Osteocyte (in vitro differentiated cells): ENCODE results near the gene PRORP. TPM values are rescaled to one million over a fixed set of nuclear protein-coding genes. Genes with fewer than 3 reads are reported as not detected.

ENCODE experiments used
- DNase-seq: peaks from one replicate; pipeline ENCODE4 v3.0.0; 2021; ENCODE audit warnings: mixed read lengths; ENCODE audit not compliant: unreplicated experiment; ENCODE audit errors: extremely low spot score
- H3K27ac Mint-ChIP-seq: one replicate; pipeline ENCODE4 v1.8.0; 2021; ENCODE audit warnings: mild to moderate bottlenecking, mixed read lengths; ENCODE audit not compliant: unreplicated experiment
- H3K27me3 Mint-ChIP-seq: one replicate; pipeline ENCODE4 v1.8.0; 2021; ENCODE audit warnings: mixed read lengths; ENCODE audit not compliant: unreplicated experiment
- H3K36me3 Mint-ChIP-seq: one replicate; pipeline ENCODE4 v1.8.0; 2021; ENCODE audit warnings: mixed read lengths; ENCODE audit not compliant: unreplicated experiment
- H3K4me1 Mint-ChIP-seq: one replicate; pipeline ENCODE4 v1.8.0; 2021; ENCODE audit warnings: mixed read lengths; ENCODE audit not compliant: unreplicated experiment
- H3K4me3 Mint-ChIP-seq: one replicate; pipeline ENCODE4 v1.8.0; 2021; ENCODE audit warnings: mild to moderate bottlenecking, moderate library complexity, mixed read lengths; ENCODE audit not compliant: unreplicated experiment
- H3K9me3 Mint-ChIP-seq: one replicate; pipeline ENCODE4 v1.8.0; 2021; ENCODE audit warnings: mixed read lengths; ENCODE audit not compliant: unreplicated experiment
- total RNA-seq: library from RNA; stranded (reverse); gene quantifications from 2 replicates; pipeline ENCODE4 v1.2.1, GENCODE V29; 2021
- TF ChIP-seq, protein P1 (sequence below): fragments of 200-600 bp; sonication (generic); IDR thresholded peaks from 2 replicates; pipeline ENCODE4 v1.5.0; 2021; ENCODE audit warnings: antibody characterized with exemption, mild to moderate bottlenecking, moderate library complexity

PRORP gene
- total RNA-seq, 1 donor from 2014 or later: 31.1 TPM

DNA sequence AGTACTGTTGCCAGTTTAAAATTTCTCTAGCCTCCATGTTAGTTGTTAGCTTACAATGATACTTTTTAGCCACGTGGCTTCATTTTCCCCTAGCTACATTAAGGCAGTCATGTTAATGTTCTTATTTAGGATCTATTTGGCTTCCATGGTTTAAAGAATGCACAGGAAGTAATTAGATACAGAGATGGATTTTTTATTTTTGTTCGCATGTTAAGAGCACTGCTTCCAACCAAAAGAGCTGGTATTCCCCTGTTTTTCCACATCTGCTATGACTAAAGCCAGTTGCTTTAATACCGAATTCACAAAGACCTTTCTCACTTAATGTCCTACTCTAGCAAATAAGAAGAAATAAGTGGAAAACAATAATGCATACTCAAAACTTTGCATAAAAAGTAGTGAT is 45.1 kb downstream of the PRORP start:
- no peak for DNase-seq
- Mint-ChIP-seq H3K36me3 (peaks cover 31% of the 10 kb centered on the region), H3K27ac (no peak overlapping the region)

More for the DNA sequence above, 45.1 kb downstream of the PRORP start:
- no peaks in the 10 kb centered on the region for H3K4me1 Mint-ChIP-seq
- TF ChIP-seq, protein P1, sequence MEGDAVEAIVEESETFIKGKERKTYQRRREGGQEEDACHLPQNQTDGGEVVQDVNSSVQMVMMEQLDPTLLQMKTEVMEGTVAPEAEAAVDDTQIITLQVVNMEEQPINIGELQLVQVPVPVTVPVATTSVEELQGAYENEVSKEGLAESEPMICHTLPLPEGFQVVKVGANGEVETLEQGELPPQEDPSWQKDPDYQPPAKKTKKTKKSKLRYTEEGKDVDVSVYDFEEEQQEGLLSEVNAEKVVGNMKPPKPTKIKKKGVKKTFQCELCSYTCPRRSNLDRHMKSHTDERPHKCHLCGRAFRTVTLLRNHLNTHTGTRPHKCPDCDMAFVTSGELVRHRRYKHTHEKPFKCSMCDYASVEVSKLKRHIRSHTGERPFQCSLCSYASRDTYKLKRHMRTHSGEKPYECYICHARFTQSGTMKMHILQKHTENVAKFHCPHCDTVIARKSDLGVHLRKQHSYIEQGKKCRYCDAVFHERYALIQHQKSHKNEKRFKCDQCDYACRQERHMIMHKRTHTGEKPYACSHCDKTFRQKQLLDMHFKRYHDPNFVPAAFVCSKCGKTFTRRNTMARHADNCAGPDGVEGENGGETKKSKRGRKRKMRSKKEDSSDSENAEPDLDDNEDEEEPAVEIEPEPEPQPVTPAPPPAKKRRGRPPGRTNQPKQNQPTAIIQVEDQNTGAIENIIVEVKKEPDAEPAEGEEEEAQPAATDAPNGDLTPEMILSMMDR: no peak
- H3K27me3 Mint-ChIP-seq: no peaks in the 10 kb centered on the region
- no peak overlapping the region for H3K4me3 Mint-ChIP-seq
- peaks cover 4% of the 10 kb centered on the region for H3K9me3 Mint-ChIP-seq

Other genes with a start within 250 kb of the PRORP start
- 26.7 and 27.7 TPM in 2 replicates for gene BAZ1A, start 247.2 kb upstream of the PRORP start, total RNA-seq
- 59.7 and 62.4 TPM in 2 replicates for gene SRP54, start 139.6 kb upstream of the PRORP start, total RNA-seq
- gene FAM177A1, start 76.3 kb upstream of the PRORP start, total RNA-seq: 68.3 and 76.5 TPM in 2 replicates
- 33.1 and 36.9 TPM in 2 replicates for gene PPP2R3C, start 562 bp upstream of the PRORP start, total RNA-seq
- gene PSMA6, start 169.8 kb downstream of the PRORP start, total RNA-seq: 137 and 146 TPM in 2 replicates